ENCODE data around the gene CYP26A1. TPM values are rescaled to one million over a fixed set of nuclear protein-coding genes. Genes with fewer than 3 reads are reported as not detected.

The CYP26A1 gene
- total RNA-seq, 1 experiment from 2014 or later: 0.17 TPM

- no peaks in the 10 kb centered on the region for H3K79me2 ChIP-seq (ENCODE audit: insufficient read depth, low read length)
- CTCF ChIA-PET: no interaction called here
- DNase-seq (ENCODE audit: low read depth, low spot score) (no peak), ATAC-seq (no peak)
- H3K4me1 ChIP-seq (ENCODE audit: control insufficient read depth in 1 of 2, insufficient read depth in 2 of 2, low read length in 2 of 2): no peaks in the 10 kb centered on the region
- no peak overlapping the region for H3K4me3 ChIP-seq (replicated peaks in 1 of 2; ENCODE audit: low read depth in 1 of 2, low read length in 2 of 2)
- RAD21 ChIA-PET (ENCODE audit: low non-redundant PET in 1 of 2, low total read pairs in 2 of 2, uncharacterized antibody in 2 of 2, unreplicated experiment in 2 of 2): interaction anchor here in 1 of 2 experiments (0.6 kb wide), 1 partner anchor 252 kb away, joined by 3 read pairs; no protein-coding TSS in a partner anchor
- no peaks in the 10 kb centered on the region for H3K27me3 ChIP-seq (ENCODE audit: insufficient read depth, low read length)
- H4K20me1 ChIP-seq (ENCODE audit: insufficient read depth): no peaks in the 10 kb centered on the region
- no peak overlapping the region for H2AFZ ChIP-seq (ENCODE audit: low read depth, low read length, poor library complexity, severe bottlenecking)
- POLR2A ChIA-PET: no interaction called here
- no peaks in the 10 kb centered on the region for H3K36me3 ChIP-seq (ENCODE audit: control insufficient read depth in 1 of 2, insufficient read depth in 2 of 2, low read length in 2 of 2)
- no peaks in the 10 kb centered on the region for H3K9me2 ChIP-seq (ENCODE audit: insufficient read depth)
- TF ChIP-seq EZH2phosphoT487 (IDR thresholded peaks at IDR 0.05; ENCODE audit: borderline replicate concordance): no peak
- TF ChIP-seq MAX (IDR thresholded peaks at IDR 0.05): no peak
- no peak for TF ChIP-seq POLR2A (IDR thresholded peaks at IDR 0.05; ENCODE audit: borderline replicate concordance, extremely low read depth, insufficient read depth, insufficient read length)
- no peak for TF ChIP-seq SRF (IDR thresholded peaks at IDR 0.05; ENCODE audit: low read depth)
- TF ChIP-seq CBX3 (IDR thresholded peaks at IDR 0.05; ENCODE audit: low read depth): no peak
- no peak for TF ChIP-seq RAD21 (IDR thresholded peaks at IDR 0.05; ENCODE audit: low read depth)
- no peak for TF ChIP-seq JUND (IDR thresholded peaks at IDR 0.05)
- no peak for TF ChIP-seq ZFX (IDR thresholded peaks at IDR 0.05)
- no peak for TF ChIP-seq ZBTB33 (IDR thresholded peaks at IDR 0.05; ENCODE audit: extremely low read depth, insufficient replicate concordance, low read length)
- no peak for TF ChIP-seq FOSL1 (IDR thresholded peaks at IDR 0.05; ENCODE audit: low read depth)
- TF ChIP-seq POLR2AphosphoS5 (IDR thresholded peaks at IDR 0.05; ENCODE audit: low read depth, low read length): no peak
- no peak for TF ChIP-seq CTCF (IDR thresholded peaks at IDR 0.05 in 2 of 3, conservative IDR thresholded peaks at IDR 0.05 in 1 of 3; ENCODE audit: borderline replicate concordance in 1 of 3, insufficient read depth in 1 of 3, low read depth in 2 of 3, low read length in 2 of 3)
- TF ChIP-seq REST (IDR thresholded peaks at IDR 0.05; ENCODE audit: low read depth): no peak
- TF ChIP-seq ELF1 (IDR thresholded peaks at IDR 0.05; ENCODE audit: borderline replicate concordance, low read depth): no peak
- no peak for TF ChIP-seq YY1 (IDR thresholded peaks at IDR 0.05; ENCODE audit: extremely low read depth, insufficient replicate concordance, low read depth, low read length)
- TF ChIP-seq SP1 (IDR thresholded peaks at IDR 0.05; ENCODE audit: low read depth): no peak
- no peak overlapping the region for H3K27ac ChIP-seq (ENCODE audit: low read depth, low read length)
- H3K9ac ChIP-seq (ENCODE audit: low read length): no peak overlapping the region
- H3K4me2 ChIP-seq (ENCODE audit: low read length): no peak overlapping the region
- H3K9me3 ChIP-seq (ENCODE audit: control insufficient read depth in 1 of 2, insufficient read depth in 1 of 2, low read depth in 1 of 2, low read length in 2 of 2): no peaks in the 10 kb centered on the region
- intact Hi-C loops (cut with micrococcal nuclease): no loop called here
- no TSS peak for BruUV-seq (replicated peaks)
These were observed 10.3 kb upstream of the CYP26A1 start for GRCh38 chr10:93063144-93063976.
